Cerebellar cortex (tissue), 1 donor: ENCODE data around the gene C1QL4.
A peak's percentile ranks its signal among the peaks of the same experiment; 100 is the strongest.
"Not testable (repeated sequence)": the region's sequence is repeated elsewhere in the genome, so short reads cannot be mapped to it uniquely, and the experiment has no call there.

Experiments used
- DNase-seq: peaks from one replicate; pipeline ENCODE4 v3.0.0-alpha.2; 2015; ENCODE audit warnings: low spot score

Gene C1QL4

DNA sequence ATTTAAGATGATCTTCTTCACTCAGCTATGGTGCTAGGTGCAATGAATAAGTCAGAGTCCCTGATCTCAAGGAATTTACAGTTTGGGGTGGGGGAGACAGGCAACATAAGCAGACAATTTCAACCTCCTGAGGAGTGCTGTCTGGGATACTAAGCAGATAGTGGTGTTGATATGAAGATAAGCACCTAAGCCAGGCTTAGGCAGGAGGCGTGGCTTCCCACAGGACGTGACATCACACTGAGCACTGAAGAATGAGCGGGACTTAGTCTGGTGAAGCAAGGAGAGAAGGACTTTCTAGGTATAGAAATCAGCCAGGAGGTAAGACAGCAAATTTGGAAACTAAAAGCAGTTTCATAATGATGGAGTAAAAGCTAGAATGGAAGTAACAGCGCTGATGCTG, 35.2 kb downstream of the C1QL4 start:
- DNase-seq = no peak

DNA sequence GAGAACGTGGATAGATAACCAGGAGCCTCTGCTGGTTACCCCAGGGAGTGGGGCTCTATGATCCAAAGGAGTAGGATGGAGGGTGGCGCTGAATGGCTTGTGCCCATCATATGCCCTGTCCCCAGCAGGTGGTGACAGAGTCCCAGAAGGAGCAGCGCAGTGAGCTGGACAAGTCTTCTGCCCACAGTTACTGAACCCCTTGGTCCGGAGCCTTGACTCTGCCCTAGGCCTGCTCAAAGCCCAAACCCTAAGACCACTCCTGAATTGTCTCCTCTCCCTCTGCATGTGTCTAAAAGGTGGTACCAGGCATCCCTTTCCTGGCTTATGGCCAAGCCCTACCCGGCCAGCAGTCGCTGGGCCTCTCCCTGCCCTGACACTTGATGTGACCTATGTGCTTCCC, 38.8 kb downstream of the C1QL4 start:
- peak; percentile 15 for DNase-seq

DNA sequence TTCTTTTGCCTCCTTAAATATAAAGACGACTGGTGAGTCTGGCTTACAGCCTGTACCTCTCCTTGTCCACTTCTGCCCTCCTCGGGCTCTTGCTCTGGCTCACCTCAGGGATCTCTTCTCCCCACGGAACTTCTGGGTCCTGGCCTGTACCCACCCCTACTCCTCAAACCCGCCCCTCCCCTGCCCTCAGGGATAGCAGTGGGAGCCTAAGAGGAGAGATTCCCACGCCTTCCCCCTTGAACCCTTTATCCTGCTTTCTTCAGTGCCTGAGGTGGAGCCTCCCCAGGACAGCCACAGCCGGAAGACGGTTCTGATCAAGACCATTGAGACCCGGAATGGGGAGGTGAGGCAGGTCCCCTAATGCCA, 39.3 kb downstream of the C1QL4 start:
- no peak for DNase-seq

DNA sequence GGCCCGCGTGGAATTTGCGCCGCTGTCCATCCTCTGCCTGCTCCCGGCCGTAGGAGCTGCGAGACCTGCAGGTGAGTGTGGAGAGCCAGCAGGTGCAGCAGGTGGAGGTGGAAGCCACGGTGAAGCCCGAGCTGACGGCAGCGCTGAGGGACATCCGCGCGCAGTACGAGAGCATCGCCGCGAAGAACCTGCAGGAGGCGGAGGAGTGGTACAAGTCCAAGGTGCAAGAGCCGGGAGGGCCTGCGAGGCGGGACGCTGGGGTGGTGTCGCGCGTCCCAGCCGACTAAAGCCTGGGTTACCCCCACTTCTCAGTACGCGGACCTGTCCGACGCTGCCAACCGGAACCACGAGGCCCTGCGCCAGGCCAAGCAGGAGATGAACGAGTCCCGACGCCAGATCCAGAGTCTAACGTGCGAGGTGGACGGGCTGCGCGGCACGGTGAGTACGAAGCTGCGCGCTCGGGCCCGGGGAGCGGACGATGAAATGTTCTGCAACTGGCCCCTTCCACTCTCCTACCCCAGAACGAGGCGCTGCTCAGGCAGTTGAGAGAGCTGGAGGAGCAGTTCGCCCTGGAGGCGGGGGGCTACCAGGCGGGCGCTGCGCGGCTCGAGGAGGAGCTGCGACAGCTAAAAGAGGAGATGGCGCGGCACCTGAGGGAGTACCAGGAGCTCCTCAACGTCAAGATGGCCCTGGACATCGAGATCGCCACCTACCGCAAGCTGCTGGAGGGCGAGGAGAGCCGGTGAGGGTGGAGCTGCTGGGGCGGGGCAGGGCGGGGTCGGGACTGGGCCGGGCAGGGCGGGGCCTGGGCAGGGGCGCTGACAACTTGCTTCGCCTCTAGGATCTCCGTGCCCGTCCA, 39.9 kb downstream of the C1QL4 start:
- peak; percentile 65 for DNase-seq

DNA sequence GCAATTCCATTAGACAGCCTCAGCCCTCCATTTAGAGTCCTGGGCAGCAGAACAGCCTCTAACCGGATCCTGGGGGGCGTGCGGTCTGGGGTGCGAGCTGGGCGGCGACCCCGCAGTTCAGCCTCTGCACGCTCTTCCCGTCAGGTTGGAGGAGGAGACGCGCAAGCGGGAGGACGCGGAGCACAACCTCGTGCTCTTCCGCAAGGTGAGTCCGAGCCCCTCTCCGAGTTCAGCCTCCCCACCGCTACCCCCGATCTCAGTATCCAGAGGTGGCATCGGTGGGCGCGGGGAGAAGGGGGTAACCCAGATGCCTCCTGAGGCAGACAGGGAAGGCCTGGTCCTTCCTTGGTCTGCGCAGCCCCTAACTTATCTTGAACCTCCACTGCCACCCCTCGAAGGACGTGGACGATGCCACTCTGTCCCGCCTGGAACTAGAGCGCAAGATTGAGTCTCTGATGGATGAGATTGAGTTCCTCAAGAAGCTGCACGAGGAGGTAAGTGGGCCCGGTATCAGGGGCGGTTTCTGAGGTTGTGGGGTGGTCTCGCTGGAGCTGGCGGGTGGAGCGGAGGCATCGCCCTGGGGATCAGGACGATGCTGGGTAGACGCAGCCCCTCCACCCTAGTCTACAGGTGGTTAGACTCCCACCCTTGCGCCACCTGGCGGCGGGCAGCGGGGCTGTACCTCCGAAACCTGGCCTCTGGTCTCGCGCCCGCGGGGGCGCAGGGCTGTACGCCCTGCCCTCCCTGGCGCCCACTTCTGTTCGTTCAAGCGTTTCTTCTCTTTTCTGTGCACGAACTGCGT, 40.8 kb downstream of the C1QL4 start:
- peak; percentile 23 for DNase-seq

DNA sequence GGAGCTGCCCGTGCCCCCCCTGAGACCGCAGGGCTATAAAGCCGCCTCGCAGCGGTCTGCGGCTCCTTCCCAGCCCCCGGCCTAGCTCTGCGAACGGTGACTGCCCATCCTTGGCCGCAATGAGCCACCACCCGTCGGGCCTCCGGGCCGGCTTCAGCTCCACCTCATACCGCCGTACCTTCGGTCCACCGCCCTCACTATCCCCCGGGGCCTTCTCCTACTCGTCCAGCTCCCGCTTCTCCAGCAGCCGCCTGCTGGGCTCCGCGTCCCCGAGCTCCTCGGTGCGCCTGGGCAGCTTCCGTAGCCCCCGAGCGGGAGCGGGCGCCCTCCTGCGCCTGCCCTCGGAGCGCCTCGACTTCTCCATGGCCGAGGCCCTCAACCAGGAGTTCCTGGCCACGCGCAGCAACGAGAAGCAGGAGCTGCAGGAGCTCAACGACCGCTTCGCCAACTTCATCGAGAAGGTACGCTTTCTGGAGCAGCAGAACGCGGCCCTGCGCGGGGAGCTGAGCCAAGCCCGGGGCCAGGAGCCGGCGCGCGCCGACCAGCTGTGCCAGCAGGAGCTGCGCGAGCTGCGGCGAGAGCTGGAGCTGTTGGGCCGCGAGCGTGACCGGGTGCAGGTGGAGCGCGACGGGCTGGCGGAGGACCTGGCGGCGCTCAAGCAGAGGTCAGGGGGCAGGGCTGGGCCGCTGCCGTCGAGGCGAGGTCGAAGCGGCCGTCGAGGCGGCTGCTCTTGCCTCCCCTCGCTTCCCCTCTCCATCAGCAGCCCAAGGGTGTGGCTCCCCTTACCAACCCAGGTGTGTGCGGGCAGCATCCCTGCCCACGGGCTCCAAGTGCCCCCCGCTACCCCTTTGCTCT, 41.7 kb downstream of the C1QL4 start, which contains the start of gene PRPH:
Gene PRPH (plus strand): TSS at position 66 of the 855 bp plus-strand sequence. CDS start 54 bp downstream, at position 120.
- DNase-seq = no peak

DNA sequence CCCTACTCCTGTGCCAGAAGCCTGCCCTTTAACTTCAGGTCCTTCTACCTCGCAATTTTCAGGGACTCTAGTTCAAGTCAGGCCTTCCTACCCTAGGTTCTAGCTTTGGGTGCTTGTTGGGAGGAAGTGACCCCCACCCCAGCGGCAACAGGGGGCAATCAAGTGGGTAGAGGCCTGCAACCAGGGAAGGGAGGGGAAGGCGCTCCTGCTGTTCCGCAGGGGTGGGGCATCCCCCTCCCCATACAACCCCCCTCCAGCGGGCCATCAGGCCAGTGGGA, 42.2 kb downstream of the C1QL4 start:
- DNase-seq = no peak

DNA sequence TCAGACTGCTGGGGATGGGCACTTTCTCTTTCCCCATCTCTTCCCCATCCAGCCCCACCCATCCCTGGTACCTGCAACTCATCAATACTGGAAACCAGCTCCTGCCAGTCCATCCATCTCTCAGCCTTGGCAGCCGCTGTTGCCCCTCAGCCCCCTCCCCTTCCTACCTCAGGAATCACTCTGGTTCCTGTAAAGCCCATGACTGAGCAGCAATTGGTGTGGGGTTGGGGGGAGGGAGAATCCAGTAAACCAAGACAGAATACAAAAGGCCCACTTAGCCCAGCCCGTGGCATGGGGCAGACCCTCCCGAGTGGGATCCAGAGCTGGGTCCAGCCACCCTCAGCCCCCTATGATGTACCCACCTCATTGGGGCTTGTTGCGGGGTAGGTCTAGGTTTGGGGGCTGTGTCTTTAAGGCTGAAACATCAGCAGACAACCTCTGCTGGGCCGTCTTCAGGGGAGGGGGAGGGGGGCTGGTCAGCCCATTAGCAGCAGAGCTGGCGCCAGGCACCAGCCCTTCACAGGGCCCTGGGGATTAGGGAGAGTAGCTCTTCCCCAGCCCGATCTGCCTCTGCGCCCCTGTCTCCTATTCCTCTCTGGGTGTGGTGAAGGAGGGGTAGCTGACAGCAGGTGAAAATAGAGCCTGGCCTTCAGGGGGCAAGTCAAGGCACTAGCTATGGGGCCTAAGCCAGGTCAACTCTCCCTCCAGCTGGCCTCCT, 42.7 kb downstream of the C1QL4 start:
- DNase-seq = no peak

DNA sequence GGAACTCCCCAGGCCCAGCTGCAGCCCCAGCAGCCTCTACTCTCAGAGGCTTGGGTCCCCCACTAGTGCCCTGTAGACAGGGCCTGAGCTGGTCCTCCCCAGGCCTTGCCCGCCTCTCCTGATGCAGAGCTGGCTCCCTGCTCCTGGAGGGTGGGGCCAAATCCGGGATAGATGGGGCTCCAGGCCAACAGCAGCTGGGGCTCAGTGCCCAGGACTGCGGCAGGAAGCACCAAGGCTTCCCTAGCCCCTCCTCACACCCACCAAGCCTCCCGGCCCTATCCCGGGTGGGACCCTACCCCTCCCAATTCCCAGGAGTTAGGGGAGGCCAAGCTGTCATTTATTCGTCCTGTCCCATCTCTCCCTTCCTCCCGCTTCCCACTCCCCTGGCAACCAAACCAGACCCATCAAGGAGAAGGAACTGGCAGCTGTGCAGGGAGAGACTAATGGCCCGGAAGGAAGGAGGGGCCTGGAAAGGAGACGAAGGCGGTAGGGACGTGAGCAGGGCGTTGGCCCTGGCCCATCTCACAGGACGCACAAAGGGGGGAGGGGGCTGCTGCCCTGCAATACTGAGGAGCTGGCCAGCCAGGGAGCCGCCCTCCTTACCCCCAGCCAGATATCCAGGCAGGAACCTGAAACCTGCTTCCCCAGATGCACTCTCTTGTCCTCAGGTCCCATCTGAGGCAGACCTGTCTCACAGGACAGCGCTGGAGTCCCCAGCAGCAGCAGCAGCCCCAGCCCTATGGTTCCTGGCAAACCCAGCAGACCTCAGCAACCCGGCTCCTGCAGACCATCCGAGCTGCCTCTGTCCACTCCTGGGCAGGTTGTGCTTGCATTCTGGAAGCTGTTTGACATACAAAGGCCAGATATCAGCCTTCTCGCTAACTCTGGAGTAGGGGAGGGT, 43.7 kb downstream of the C1QL4 start:
- no peak for DNase-seq

DNA sequence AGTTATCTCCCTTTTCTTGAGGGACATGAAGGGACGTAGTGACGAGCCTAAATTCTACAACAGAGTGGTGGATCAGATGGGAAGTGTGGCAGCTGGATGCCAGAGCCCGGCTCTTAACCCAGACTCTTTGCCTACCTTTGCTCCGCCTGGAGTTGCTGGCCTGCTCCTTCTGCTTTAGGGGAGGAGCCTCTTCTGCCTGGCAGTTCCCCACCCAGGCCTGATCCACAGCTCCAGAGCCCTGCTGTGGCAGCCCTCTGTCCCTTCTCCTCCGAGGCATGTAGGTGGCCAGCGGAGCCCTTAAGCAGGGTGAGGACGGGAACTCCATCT, 44.3 kb downstream of the C1QL4 start:
- DNase-seq = no peak

DNA sequence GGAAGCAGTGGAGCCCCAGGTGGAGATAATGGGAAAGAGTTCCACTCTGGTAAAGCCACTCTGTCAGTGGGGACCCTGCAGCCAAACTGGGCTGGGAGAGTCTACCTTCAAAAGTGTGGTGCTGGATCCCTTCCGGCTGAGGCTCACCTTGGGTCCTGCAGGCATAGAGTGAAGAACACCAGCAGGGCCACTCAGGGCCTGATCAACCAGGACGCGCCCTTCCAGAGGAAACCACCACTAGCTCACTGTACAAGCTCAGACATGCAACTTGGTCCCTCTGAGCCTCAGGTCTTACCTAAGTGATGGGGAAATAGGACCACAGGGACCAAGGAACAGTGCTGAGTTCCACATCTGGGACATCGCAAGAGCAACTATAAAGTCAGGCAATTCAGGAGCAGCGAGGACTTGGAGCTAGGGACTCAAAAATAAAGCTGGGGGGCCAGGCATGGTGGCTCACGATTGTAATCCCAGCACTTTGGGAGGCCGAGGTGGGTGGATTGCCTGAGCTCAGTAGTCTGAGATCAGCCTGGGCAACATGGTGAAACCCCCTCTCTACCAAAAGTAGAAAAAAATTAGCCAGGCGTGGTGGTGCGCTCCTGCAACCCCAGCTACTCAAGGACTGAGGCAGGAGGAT, 47.9 kb downstream of the C1QL4 start:
- no peak for DNase-seq

DNA sequence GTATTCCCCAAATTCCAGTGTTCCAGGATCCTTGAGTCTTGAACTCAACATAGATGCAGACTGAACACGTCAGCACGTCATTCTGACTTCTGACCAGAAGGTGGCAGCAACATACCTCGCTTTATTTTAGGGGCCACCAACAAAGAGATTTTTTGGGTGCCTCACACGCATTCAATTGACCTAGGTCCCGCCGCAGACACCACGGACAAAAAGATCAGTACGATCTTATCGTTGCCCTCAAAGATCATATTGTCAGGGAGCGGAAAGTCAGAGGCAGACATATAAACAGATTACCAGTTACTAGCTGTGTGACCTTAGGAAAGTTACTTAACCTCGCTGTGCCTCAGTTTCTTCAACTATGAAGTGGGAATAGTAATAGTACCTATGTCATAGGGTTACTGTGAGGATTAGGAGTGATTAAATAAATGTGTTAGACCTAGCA, 48.6 kb downstream of the C1QL4 start:
- DNase-seq = peak; percentile 74

DNA sequence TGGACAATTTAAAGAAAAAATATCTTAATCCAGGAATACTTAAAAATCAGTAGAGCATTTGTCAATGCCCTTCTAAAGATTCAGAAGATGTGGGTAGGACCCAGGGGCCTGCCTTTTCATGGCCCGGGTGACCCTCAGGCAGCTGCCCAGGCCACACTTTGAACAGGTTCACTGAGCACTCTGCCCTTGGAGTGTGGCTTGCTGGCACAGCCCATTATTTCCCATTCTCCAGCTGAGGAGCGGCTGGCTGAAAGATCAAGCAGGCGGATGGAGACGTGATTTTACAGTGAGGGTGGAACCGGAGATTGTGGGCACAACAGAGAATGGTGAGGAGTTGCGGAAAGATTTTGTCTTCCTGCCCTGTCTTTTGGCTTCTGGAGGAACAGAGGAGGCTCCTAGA, 49.1 kb downstream of the C1QL4 start:
- no peak for DNase-seq

DNA sequence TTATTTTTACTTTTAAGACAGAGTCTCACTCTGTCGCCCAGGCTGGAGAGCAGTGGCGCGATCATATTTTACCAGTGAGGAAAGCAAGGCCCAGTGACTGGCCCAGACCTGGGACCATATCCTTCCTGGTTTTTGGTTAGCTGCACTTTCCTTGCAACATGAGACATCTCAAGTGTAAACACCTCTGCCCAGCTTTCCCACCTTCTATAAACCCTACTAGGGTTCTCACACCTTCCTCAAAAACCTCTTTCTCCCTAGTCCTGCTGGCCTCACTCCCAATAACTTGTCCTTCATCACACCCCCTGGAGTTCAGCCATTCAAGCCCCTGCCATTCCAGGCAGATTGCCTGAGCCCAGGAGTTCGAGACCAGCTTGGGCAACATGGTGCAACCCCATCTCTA, 52.3 kb downstream of the C1QL4 start:
- DNase-seq = no peak

DNA sequence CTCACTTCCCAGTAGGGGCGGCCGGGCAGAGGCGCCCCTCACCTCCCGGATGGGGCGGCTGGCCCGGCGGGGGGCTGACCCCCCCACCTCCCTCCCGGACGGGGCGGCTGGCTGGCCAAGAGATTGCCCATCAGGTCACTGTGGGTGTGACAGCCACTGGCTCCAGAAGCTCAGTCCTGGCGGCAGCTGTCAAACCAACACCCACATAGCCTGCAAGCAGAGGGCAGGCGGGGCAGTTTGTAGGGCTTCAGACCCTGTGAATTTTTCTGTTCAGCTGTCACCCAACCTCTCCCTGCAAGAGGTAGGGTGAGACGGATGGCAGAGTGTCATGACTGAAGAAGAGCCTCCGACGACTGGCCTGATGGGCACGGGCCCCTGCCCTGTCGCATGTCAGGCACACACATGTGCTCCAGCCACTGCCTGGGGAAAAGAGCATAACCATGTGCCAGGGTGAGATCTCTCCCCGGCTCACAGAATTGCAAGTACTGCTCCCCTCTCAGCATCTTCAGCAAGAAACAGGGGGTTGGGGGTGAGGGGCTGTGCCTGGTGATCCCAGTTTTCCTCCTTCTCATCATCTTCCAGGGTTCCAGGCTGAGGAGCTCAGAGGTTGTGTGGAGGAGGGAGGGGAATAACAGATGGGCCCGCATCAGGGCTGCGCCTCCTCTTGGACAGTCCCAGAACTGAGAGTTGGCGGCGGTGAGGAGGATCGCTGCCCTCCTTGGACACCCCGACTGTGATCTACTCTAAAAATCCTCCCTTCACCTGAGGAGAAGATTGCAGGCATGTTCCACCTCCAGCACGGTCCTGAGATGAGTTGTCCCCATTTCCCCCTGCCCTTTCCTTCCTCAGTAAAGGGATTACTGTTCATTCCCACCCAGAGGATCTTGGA, 53.2 kb downstream of the C1QL4 start:
- DNase-seq = no peak

DNA sequence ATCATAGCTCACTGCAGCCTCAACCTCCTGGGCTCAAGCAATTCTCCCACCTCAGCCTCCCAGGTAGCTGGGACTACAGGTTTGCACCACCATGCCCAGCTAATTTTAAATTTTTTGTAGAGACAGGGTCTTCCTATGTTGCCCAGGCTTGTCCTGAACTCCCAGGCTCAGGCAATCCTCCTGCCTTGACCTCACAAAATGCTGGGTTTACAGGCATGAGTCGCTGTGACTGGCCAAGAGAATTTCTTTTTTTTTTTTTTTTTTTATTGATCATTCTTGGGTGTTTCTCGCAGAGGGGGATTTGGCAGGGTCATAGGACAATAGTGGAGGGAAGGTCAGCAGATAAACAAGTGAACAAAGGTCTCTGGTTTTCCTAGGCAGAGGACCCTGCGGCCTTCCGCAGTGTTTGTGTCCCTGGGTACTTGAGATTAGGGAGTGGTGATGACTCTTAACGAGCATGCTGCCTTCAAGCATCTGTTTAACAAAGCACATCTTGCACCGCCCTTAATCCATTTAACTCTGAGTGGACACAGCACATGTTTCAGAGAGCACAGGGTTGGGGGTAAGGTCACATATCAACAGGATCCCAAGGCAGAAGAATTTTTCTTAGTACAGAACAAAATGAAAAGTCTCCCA, 54.1 kb downstream of the C1QL4 start:
- DNase-seq = not testable (repeated sequence)
